NT2/D1 (cell line): ENCODE measurements around the gene RGL2.
A peak's percentile ranks its signal among the peaks of the same experiment; 100 is the strongest.

Experiments used
- DNase-seq: peaks from one replicate; pipeline ENCODE4 v3.0.0-alpha.2; 2011; ENCODE audit warnings: low read depth, low spot score
- H3K27me3 ChIP-seq: 2 replicates; pipeline ENCODE4 v1.6.0; 2011; ENCODE audit warnings: mild to moderate bottlenecking; ENCODE audit not compliant: insufficient read length, insufficient read depth
- H3K36me3 ChIP-seq: 2 replicates; pipeline ENCODE4 v1.6.1; 2011; ENCODE audit warnings: mild to moderate bottlenecking, low read length, mixed read lengths; ENCODE audit not compliant: insufficient read depth, insufficient read length
- H3K4me1 ChIP-seq: 2 replicates; pipeline ENCODE4 v1.5.1; 2011; ENCODE audit not compliant: insufficient read depth, insufficient read length
- H3K4me3 ChIP-seq: 2 replicates; pipeline ENCODE4 v1.5.1; 2011; ENCODE audit warnings: low read depth; ENCODE audit not compliant: insufficient read length
- H3K9ac ChIP-seq: 2 replicates; pipeline ENCODE4 v1.6.0; 2011; ENCODE audit warnings: low read depth; ENCODE audit not compliant: insufficient read length
- H3K9me3 ChIP-seq: 2 replicates; pipeline ENCODE4 v1.5.1; 2011; ENCODE audit warnings: mild to moderate bottlenecking, low read length; ENCODE audit not compliant: insufficient read depth
- SUZ12 ChIP-seq: IDR thresholded peaks from 2 replicates; pipeline ENCODE4 v1.6.1; 2011; ENCODE audit not compliant: insufficient read length, insufficient read depth; ENCODE audit errors: extremely low read depth
- YY1 ChIP-seq: IDR thresholded peaks from 2 replicates; pipeline ENCODE4 v1.6.1; 2011; ENCODE audit not compliant: insufficient read length, insufficient read depth
- ZNF274 ChIP-seq: IDR thresholded peaks from 2 replicates; pipeline ENCODE4 v1.6.1; 2011; ENCODE audit warnings: mild to moderate bottlenecking, low read depth, low read length

RGL2 gene

GRCh38 chr6:33248643-33248931 is 50.2 kb downstream of the RGL2 start:
- Histone ChIP-seq H3K9me3 (no peaks in the 10 kb centered on the region), H3K36me3 (peaks cover 16% of the 10 kb centered on the region), H3K27me3 (peaks cover 18% of the 10 kb centered on the region), H3K4me1 (peaks cover 3% of the 10 kb centered on the region), H3K4me3 (peak overlapping the region; percentile 37), H3K9ac (peak overlapping the region; percentile 63)
- DNase-seq: no peak
- TF ChIP-seq ZNF274: no peak
- no peak for TF ChIP-seq YY1
- no peak for TF ChIP-seq SUZ12

GRCh38 chr6:33247977-33248642 is 50.6 kb downstream of the RGL2 start:
- H3K9me3 ChIP-seq: no peaks in the 10 kb centered on the region
- peaks cover 3% of the 10 kb centered on the region for H3K4me1 ChIP-seq
- peaks cover 16% of the 10 kb centered on the region for H3K36me3 ChIP-seq
- TF ChIP-seq YY1 (no peak), ZNF274 (no peak), SUZ12 (no peak)
- H3K9ac ChIP-seq: peak overlapping the region; percentile 63
- H3K4me3 ChIP-seq: peak overlapping the region; percentile 37
- DNase-seq: peak; percentile 71
- peaks cover 18% of the 10 kb centered on the region for H3K27me3 ChIP-seq

- Histone ChIP-seq H3K4me1 (no peaks in the 10 kb centered on the region), H3K9me3 (no peaks in the 10 kb centered on the region), H3K36me3 (no peaks in the 10 kb centered on the region), H3K4me3 (no peak overlapping the region), H3K27me3 (peaks cover 21% of the 10 kb centered on the region), H3K9ac (no peak overlapping the region)
- DNase-seq: no peak
- TF ChIP-seq ZNF274 (no peak), YY1 (no peak), SUZ12 (no peak)
Observed at GRCh38 chr6:33243476-33243875, 55.3 kb downstream of the RGL2 start.

- H3K4me3 ChIP-seq: no peak overlapping the region
- no peaks in the 10 kb centered on the region for H3K4me1 ChIP-seq
- no peaks in the 10 kb centered on the region for H3K9me3 ChIP-seq
- peaks cover 14% of the 10 kb centered on the region for H3K27me3 ChIP-seq
- H3K36me3 ChIP-seq: no peaks in the 10 kb centered on the region
- no peak for DNase-seq
- TF ChIP-seq SUZ12: no peak
- TF ChIP-seq YY1: no peak
- no peak for TF ChIP-seq ZNF274
- no peak overlapping the region for H3K9ac ChIP-seq
Observed at GRCh38 chr6:33241968-33242367, 56.8 kb downstream of the RGL2 start.
